K562 (cell line): Measurements from ENCODE around the gene CHML. TPM values are rescaled to one million over a fixed set of nuclear protein-coding genes. Genes with fewer than 3 reads are reported as not detected.

ENCODE experiments used
- ADNP ChIP-seq: fragments of 200-800 bp; sonication (Bioruptor generic); IDR thresholded peaks from 2 replicates; pipeline ENCODE4 v1.6.1; 2016; ENCODE audit warnings: missing genetic modification characterization, missing compliant biosample characterization
- CCNT2 ChIP-seq: IDR thresholded peaks from 2 replicates; pipeline ENCODE4 v1.6.1; 2011; ENCODE audit warnings: borderline replicate concordance, low read depth, mild to moderate bottlenecking, moderate library complexity, mixed read lengths, low read length; ENCODE audit not compliant: insufficient read length; ENCODE audit errors: extremely low read depth
- DPF2 ChIP-seq: fragments of 450-650 bp; IDR thresholded peaks from 2 replicates; pipeline ENCODE4 v1.6.1; 2016
- EHMT2 ChIP-seq: fragments of 450-650 bp; IDR thresholded peaks from 2 replicates; pipeline ENCODE4 v1.6.1; 2018; ENCODE audit warnings: antibody characterized with exemption
- GATA2 ChIP-seq: sonication (generic); formaldehyde crosslinking; IDR thresholded peaks from 2 replicates; pipeline ENCODE4 v1.4.0; 2020; ENCODE audit warnings: mild to moderate bottlenecking, missing genetic modification reagents
- HNRNPH1 ChIP-seq: fragments of 200-400 bp; formaldehyde crosslinking; optimal IDR thresholded peaks from 2 replicates; pipeline ENCODE3; 2017; ENCODE audit warnings: low read depth, mild to moderate bottlenecking, low read length, moderate library complexity
- KDM5B ChIP-seq: fragments of 200-600 bp; sonication (generic); IDR thresholded peaks from 2 replicates; pipeline ENCODE4 v1.6.1; 2012; ENCODE audit warnings: low read depth, mild to moderate bottlenecking, moderate library complexity, low read length, control low read depth, inconsistent platforms; ENCODE audit not compliant: insufficient replicate concordance
- RCOR1 ChIP-seq, 2 experiments: IDR thresholded peaks; 2 replicates each; pipeline ENCODE4 v1.6.1; 2012; ENCODE audit warnings: low read depth in 2 of 2, low read length in 2 of 2, borderline replicate concordance in 1 of 2, improper control_type of control experiment in 1 of 2
- SOX6 ChIP-seq: fragments of 450-650 bp; IDR thresholded peaks from 2 replicates; pipeline ENCODE4 v1.6.1; 2014; ENCODE audit warnings: mild to moderate bottlenecking
- ZNF24 ChIP-seq: fragments of 450-650 bp; IDR thresholded peaks from 2 replicates; pipeline ENCODE4 v1.6.1; 2016
- polyA plus RNA-seq, 8 experiments: library from polyadenylated mRNA; depleted of rRNA in 4 of 8; stranded (reverse) in 5 of 8; unstranded in 3 of 8; fragments of >200 nt; fragmentation: Nextera tagmentation in 2 of 8; fragmentation: Illumina TruSeq in 1 of 8; extraction: Ambion mirVana in 2 of 8; extraction: Trizol in 1 of 8; gene quantifications; 2 replicates each; pipeline versions ENCODE4 v1.2.1 to v1.2.3, GENCODE V29; 2011 to 2014; ENCODE audit warnings: inconsistent platforms in 1 of 8, missing spikeins in 1 of 8
- total RNA-seq, 7 experiments: library from RNA; depleted of rRNA in 6 of 7; stranded (reverse); fragments of >200 nt in 6 of 7; fragmentation: Illumina TruSeq in 2 of 7; extraction: Trizol in 2 of 7; gene quantifications; 2 replicates each; pipeline versions ENCODE4 v1.2.1 to v1.2.3, GENCODE V29; 2011 to 2021; ENCODE audit warnings: low replicate concordance in 1 of 7
- TF ChIP-seq, protein P1 (sequence below), 2 experiments: fragments of 200-800 bp in 1 of 2; sonication (Bioruptor generic) in 1 of 2; sonication (generic) in 1 of 2; formaldehyde crosslinking in 1 of 2; IDR thresholded peaks in 1 of 2; conservative IDR thresholded peaks in 1 of 2; 2 replicates each; pipeline versions ENCODE4 v1.5.0 to v1.6.1; 2016 to 2020; ENCODE audit warnings: missing compliant biosample characterization in 1 of 2, missing genetic modification characterization in 1 of 2, missing genetic modification reagents in 1 of 2

CHML gene
- total and polyA plus RNA-seq, 9 of the 15 experiments (the other 6 are each of a cell fraction or from before 2014, with no cell fraction given): 13.0 to 88.3 (median 62.8) TPM

DNA sequence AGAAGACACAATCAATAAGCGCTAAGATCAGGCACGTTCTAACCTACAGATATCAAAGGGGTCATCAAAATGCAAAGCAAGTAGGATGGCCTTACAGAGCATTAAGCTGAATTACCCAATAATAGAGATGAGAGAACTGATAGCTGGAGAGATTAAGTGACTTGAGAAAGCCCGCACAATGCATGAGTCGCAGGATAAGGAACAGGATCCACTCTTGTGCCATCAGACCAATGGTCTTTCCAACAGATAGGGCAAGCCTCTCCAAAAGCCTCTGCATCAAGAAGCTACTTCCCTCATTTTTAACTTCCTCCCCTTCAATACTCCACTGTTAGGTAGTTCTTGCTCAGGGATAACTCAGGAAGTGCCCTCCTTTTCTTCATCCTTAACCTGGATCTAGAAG is 2.6 kb downstream of the CHML start (continued):
- TF ChIP-seq HNRNPH1 (no peak), CCNT2 (peak; percentile 21), EHMT2 (0 out of 2 replicates have a peak, but pooled peaks have one; percentile 12), SOX6 (peak; percentile 40; the same call in 1 of the 2 replicates), RCOR1 (IDR thresholded peaks at IDR 0.05; ENCODE audit: borderline replicate concordance in 1 of 2, low read depth in 2 of 2, low read length in 2 of 2) (peak in 1 of 2 experiments; percentile 19; a peak in 1 of 4 replicates), ZNF24 (no peak), DPF2 (peak; percentile 27; the same call in 1 of the 2 replicates), GATA2 (CRISPR knock-in tag) (0 out of 2 replicates have a peak, but pooled peaks have one; percentile 5), KDM5B (no peak), ADNP (no peak)
- TF ChIP-seq, protein P1, sequence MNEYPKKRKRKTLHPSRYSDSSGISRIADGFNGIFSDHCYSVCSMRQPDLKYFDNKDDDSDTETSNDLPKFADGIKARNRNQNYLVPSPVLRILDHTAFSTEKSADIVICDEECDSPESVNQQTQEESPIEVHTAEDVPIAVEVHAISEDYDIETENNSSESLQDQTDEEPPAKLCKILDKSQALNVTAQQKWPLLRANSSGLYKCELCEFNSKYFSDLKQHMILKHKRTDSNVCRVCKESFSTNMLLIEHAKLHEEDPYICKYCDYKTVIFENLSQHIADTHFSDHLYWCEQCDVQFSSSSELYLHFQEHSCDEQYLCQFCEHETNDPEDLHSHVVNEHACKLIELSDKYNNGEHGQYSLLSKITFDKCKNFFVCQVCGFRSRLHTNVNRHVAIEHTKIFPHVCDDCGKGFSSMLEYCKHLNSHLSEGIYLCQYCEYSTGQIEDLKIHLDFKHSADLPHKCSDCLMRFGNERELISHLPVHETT (CRISPR knock-in tag; conservative IDR thresholded peaks at IDR 0.05 in 1 of 2, IDR thresholded peaks at IDR 0.05 in 1 of 2): no peak
